Gastrocnemius medialis (tissue), 4 donors: ENCODE results near the gene GGT6. TPM values are rescaled to one million over a fixed set of nuclear protein-coding genes. Genes with fewer than 3 reads are reported as not detected.

Experiments used
- ATAC-seq, 2 donors: fragments of 150-250 bp; one replicate each; pipeline ENCODE4 v1.9.1; 2016
- DNase-seq, 2 donors: peaks; one replicate each; pipeline ENCODE4 v3.0.0-alpha.2; 2019
- H3K27ac ChIP-seq, 4 donors: fragments of 200-600 bp; sonication (generic); 1 replicate in 1 of 4; 2 replicates in 3 of 4; pipeline ENCODE4 v1.5.1; 2016 to 2018; ENCODE audit warnings: mild to moderate bottlenecking in 2 of 4, moderate library complexity in 1 of 4
- H3K27me3 ChIP-seq, 3 donors: fragments of 200-600 bp; sonication (generic) in 2 of 3; 1 replicate in 1 of 3; 2 replicates in 2 of 3; pipeline versions ENCODE4 v1.5.1 to v1.6.0; 2016 to 2019; ENCODE audit warnings: mild to moderate bottlenecking in 1 of 3, moderate library complexity in 1 of 3
- H3K36me3 ChIP-seq, 2 donors: fragments of 200-600 bp; sonication (generic) in 1 of 2; one replicate each; pipeline ENCODE4 v1.5.1; 2017 to 2018
- H3K4me1 ChIP-seq, 2 donors: fragments of 200-600 bp; sonication (generic) in 1 of 2; one replicate each; pipeline ENCODE4 v1.5.1; 2016 to 2017; ENCODE audit warnings: mild to moderate bottlenecking in 2 of 2
- H3K4me3 ChIP-seq, 4 donors: fragments of 200-600 bp; sonication (generic) in 3 of 4; 1 replicate in 1 of 4; 2 replicates in 3 of 4; pipeline ENCODE4 v1.5.1; 2016 to 2019; ENCODE audit warnings: mild to moderate bottlenecking in 2 of 4
- H3K9me3 ChIP-seq, 3 donors: fragments of 200-600 bp; sonication (generic) in 2 of 3; 1 replicate in 1 of 3; 2 replicates in 2 of 3; pipeline ENCODE4 v1.5.1; 2016 to 2019
- CTCF ChIP-seq, 5 experiments: fragments of 450-650 bp in 3 of 5; fragments of 200-600 bp in 2 of 5; sonication (generic) in 2 of 5; IDR thresholded peaks in 4 of 5; conservative IDR thresholded peaks in 1 of 5; 1 replicate in 4 of 5; 2 replicates in 1 of 5; pipeline ENCODE4 v1.5.1; 2016 to 2019; ENCODE audit warnings: antibody characterized with exemption in 5 of 5, mild to moderate bottlenecking in 3 of 5, moderate library complexity in 3 of 5
- POLR2A ChIP-seq, 2 donors: fragments of 450-650 bp; IDR thresholded peaks; one replicate each; pipeline ENCODE4 v1.6.1; 2017; ENCODE audit warnings: antibody characterized with exemption in 2 of 2, mild to moderate bottlenecking in 2 of 2, moderate library complexity in 2 of 2
- in situ Hi-C, 4 donors: fragments of 200-750 bp; cut with MboI; loops; one replicate each; pipeline versions ENCODE4 v1.15.0 to v1.8.0; 2017; ENCODE audit warnings: low sequenced_read_pairs in 4 of 4
- intact Hi-C: fragments of 100-400 bp; cut with DNase I; formaldehyde crosslinking; loops from one replicate; pipeline ENCODE4 v1.15.1; 2023; ENCODE audit warnings: low total_unique reads
- total RNA-seq, 4 donors: library from RNA; depleted of rRNA; stranded (reverse); fragments of >200 nt; gene quantifications; one replicate each; pipeline versions ENCODE4 v1.1.0 to v1.2.3, GENCODE V29; 2016

GGT6 gene
- total RNA-seq, 4 donors from 2014 or later, result 0.63 TPM; not detected in 3

- Histone ChIP-seq H3K4me1 (peaks cover 5 to 8% of the 10 kb centered on the region in 2 donors), H3K4me3 (no peak overlapping the region), H3K27me3 (no peaks in the 10 kb centered on the region), H3K36me3 (no peaks in the 10 kb centered on the region), H3K27ac (no peak overlapping the region), H3K9me3 (no peaks in the 10 kb centered on the region)
- TF ChIP-seq CTCF (IDR thresholded peaks at IDR 0.05 in 4 of 5, conservative IDR thresholded peaks at IDR 0.05 in 1 of 5) (no peak), POLR2A (IDR thresholded peaks at IDR 0.05) (no peak)
- intact Hi-C loops, result loop anchor here (10.0 kb wide), 1 partner anchor 347 kb away; no protein-coding TSS in a partner anchor
- ATAC-seq (no peak), DNase-seq (no peak)
- in situ Hi-C loops, result loop anchor here in 1 of 4 donors (25.0 kb wide), 1 partner anchor 100 kb away; no protein-coding TSS in a partner anchor
These were observed 1.9 kb upstream of the GGT6 start for GRCh38 chr17:4562015-4562969.

- H3K27ac ChIP-seq, result no peak overlapping the region
- in situ Hi-C loops, result loop anchor here in 1 of 4 donors (25.0 kb wide), 1 partner anchor 99 kb away; no protein-coding TSS in a partner anchor
- intact Hi-C loops, result loop anchor here (10.0 kb wide), 1 partner anchor 346 kb away; no protein-coding TSS in a partner anchor
- TF ChIP-seq POLR2A (IDR thresholded peaks at IDR 0.05) (no peak), CTCF (IDR thresholded peaks at IDR 0.05 in 4 of 5, conservative IDR thresholded peaks at IDR 0.05 in 1 of 5) (no peak)
- H3K4me3 ChIP-seq, result no peak overlapping the region
- H3K27me3 ChIP-seq, result no peaks in the 10 kb centered on the region
- peaks cover 3 to 8% of the 10 kb centered on the region in 2 donors for H3K4me1 ChIP-seq
- ATAC-seq, result no peak
- no peak for DNase-seq
- H3K36me3 ChIP-seq, result no peaks in the 10 kb centered on the region
- no peaks in the 10 kb centered on the region for H3K9me3 ChIP-seq
These were observed 470 bp upstream of the GGT6 start for GRCh38 chr17:4560837-4561256.

DNA sequence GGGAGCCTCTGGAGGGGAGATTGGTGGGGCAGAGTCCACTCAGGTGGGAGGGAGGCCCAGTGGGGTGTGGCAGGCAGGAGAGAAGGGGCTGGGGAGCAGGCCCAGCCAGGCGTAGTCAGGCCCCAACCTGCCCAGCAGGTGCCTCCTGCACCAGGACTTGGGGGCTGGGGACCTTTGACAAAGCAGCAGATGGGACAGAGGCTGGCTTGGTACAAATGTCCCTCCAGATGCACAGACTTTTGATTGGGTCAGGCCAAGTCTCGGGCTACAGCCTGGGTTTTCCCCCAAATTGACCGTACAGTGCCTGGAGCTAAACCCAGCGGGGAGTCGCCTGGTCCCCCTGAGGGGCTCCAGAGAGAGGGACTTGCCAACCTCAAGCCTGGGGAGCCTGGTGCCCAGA is 411 bp downstream of the GGT6 start:
- in situ Hi-C loops (loop anchor here in 2 of 4 donors (10.0 to 25.0 kb wide), 2 partner anchors 98 to 135 kb away; no protein-coding TSS in a partner anchor), intact Hi-C loops (loop anchor here (10.0 kb wide), 2 partner anchors 135 to 345 kb away; no protein-coding TSS in a partner anchor)
- DNase-seq, result no peak

More for the DNA sequence above, 411 bp downstream of the GGT6 start:
- Histone ChIP-seq H3K36me3 (no peaks in the 10 kb centered on the region), H3K27ac (no peak overlapping the region), H3K4me1 (peaks cover 5 to 7% of the 10 kb centered on the region in 2 donors), H3K9me3 (no peaks in the 10 kb centered on the region), H3K27me3 (no peaks in the 10 kb centered on the region), H3K4me3 (no peak overlapping the region)
- no peak for TF ChIP-seq POLR2A (IDR thresholded peaks at IDR 0.05)
- no peak for TF ChIP-seq CTCF (IDR thresholded peaks at IDR 0.05 in 4 of 5, conservative IDR thresholded peaks at IDR 0.05 in 1 of 5)
- no peak for ATAC-seq
